ENCODE measurements around the gene CRYBA1. TPM values are rescaled to one million over a fixed set of nuclear protein-coding genes. Genes with fewer than 3 reads are reported as not detected.
"Not testable (repeated sequence)": the region's sequence is repeated elsewhere in the genome, so short reads cannot be mapped to it uniquely, and the experiment has no call there.

The CRYBA1 gene
- total RNA-seq, 2 donors from 2014 or later = not detected

GRCh38 chr17:29256735-29257466 is 10.2 kb downstream of the CRYBA1 start:
- 92 to 93% methylated on average over 6 to 8 of the region's 8 CpGs for WGBS, 2 experiments (ENCODE audit: insufficient coverage in 1 of 2, insufficient read length in 1 of 2)
- Mint-ChIP-seq H3K27me3 (ENCODE audit: insufficient read depth) (no peaks in the 10 kb centered on the region), H3K9me3 (no peaks in the 10 kb centered on the region), H3K27ac (peak overlapping the region; percentile 32), H3K36me3 (ENCODE audit: low read depth) (peaks cover 31% of the 10 kb centered on the region), H3K4me1 (peaks cover 23% of the 10 kb centered on the region), H3K4me3 (no peak overlapping the region)
- Histone ChIP-seq H3K36me3 (ENCODE audit: control insufficient read depth, insufficient read depth, low read length) (peaks cover 48% of the 10 kb centered on the region), H3K27me3 (ENCODE audit: control insufficient read depth, insufficient read depth, low read length, poor library complexity, severe bottlenecking) (no peaks in the 10 kb centered on the region), H3K9me3 (ENCODE audit: control insufficient read depth, low read length) (no peaks in the 10 kb centered on the region), H3K27ac (ENCODE audit: low read depth, low read length) (no peak overlapping the region), H3K9ac (ENCODE audit: extremely low read depth, low read length, poor library complexity, severe bottlenecking) (no peak overlapping the region), H3K4me1 (ENCODE audit: control insufficient read depth, insufficient read depth, low read length) (no peaks in the 10 kb centered on the region), H3K4me3 (ENCODE audit: low read length) (no peak overlapping the region)
- TF ChIP-seq CTCF (conservative IDR thresholded peaks at IDR 0.05) = no peak
- DNase-seq = no peak

- Mint-ChIP-seq H3K4me3 (no peak overlapping the region), H3K27ac (peak overlapping the region; percentile 32), H3K27me3 (ENCODE audit: insufficient read depth) (no peaks in the 10 kb centered on the region), H3K4me1 (peaks cover 23% of the 10 kb centered on the region), H3K9me3 (no peaks in the 10 kb centered on the region), H3K36me3 (ENCODE audit: low read depth) (peaks cover 35% of the 10 kb centered on the region)
- no peak for DNase-seq
- no peak for TF ChIP-seq CTCF (conservative IDR thresholded peaks at IDR 0.05)
- 90 to 100% methylated on average over 1 to 2 of the region's 3 CpGs for WGBS, 2 experiments (ENCODE audit: insufficient coverage in 1 of 2, insufficient read length in 1 of 2)
- Histone ChIP-seq H3K9ac (ENCODE audit: extremely low read depth, low read length, poor library complexity, severe bottlenecking) (no peak overlapping the region), H3K4me3 (ENCODE audit: low read length) (no peak overlapping the region), H3K4me1 (ENCODE audit: control insufficient read depth, insufficient read depth, low read length) (no peaks in the 10 kb centered on the region), H3K9me3 (ENCODE audit: control insufficient read depth, low read length) (no peaks in the 10 kb centered on the region), H3K27me3 (ENCODE audit: control insufficient read depth, insufficient read depth, low read length, poor library complexity, severe bottlenecking) (no peaks in the 10 kb centered on the region), H3K27ac (ENCODE audit: low read depth, low read length) (no peak overlapping the region), H3K36me3 (ENCODE audit: control insufficient read depth, insufficient read depth, low read length) (peaks cover 55% of the 10 kb centered on the region)
Measured at GRCh38 chr17:29257756-29258155, 11.1 kb downstream of the CRYBA1 start.

- Mint-ChIP-seq H3K9me3 (no peaks in the 10 kb centered on the region), H3K4me1 (peaks cover 10% of the 10 kb centered on the region), H3K4me3 (no peak overlapping the region), H3K36me3 (ENCODE audit: low read depth) (peaks cover 72% of the 10 kb centered on the region), H3K27ac (no peak overlapping the region), H3K27me3 (ENCODE audit: insufficient read depth) (no peaks in the 10 kb centered on the region)
- Histone ChIP-seq H3K9ac (ENCODE audit: extremely low read depth, low read length, poor library complexity, severe bottlenecking) (no peak overlapping the region), H3K27ac (ENCODE audit: low read depth, low read length) (no peak overlapping the region), H3K36me3 (ENCODE audit: control insufficient read depth, insufficient read depth, low read length) (peaks cover 90% of the 10 kb centered on the region), H3K4me1 (ENCODE audit: control insufficient read depth, insufficient read depth, low read length) (no peaks in the 10 kb centered on the region), H3K9me3 (ENCODE audit: control insufficient read depth, low read length) (no peaks in the 10 kb centered on the region), H3K4me3 (ENCODE audit: low read length) (no peak overlapping the region), H3K27me3 (ENCODE audit: control insufficient read depth, insufficient read depth, low read length, poor library complexity, severe bottlenecking) (no peaks in the 10 kb centered on the region)
- 95 to 100% methylated on average over 3 to 4 of the region's 5 CpGs for WGBS, 2 experiments (ENCODE audit: insufficient coverage in 1 of 2, insufficient read length in 1 of 2)
- no peak for TF ChIP-seq CTCF (conservative IDR thresholded peaks at IDR 0.05)
- no peak for DNase-seq
Measured at GRCh38 chr17:29263916-29264315, 17.3 kb downstream of the CRYBA1 start.

- not testable (repeated sequence) for H3K27ac ChIP-seq (ENCODE audit: low read depth, low read length); H3K9ac ChIP-seq (ENCODE audit: extremely low read depth, low read length, poor library complexity, severe bottlenecking); H3K9me3 ChIP-seq (ENCODE audit: control insufficient read depth, low read length); H3K27me3 Mint-ChIP-seq (ENCODE audit: insufficient read depth); H3K27ac Mint-ChIP-seq; H3K4me3 Mint-ChIP-seq; DNase-seq; H3K4me3 ChIP-seq (ENCODE audit: low read length); H3K4me1 ChIP-seq (ENCODE audit: control insufficient read depth, insufficient read depth, low read length); H3K27me3 ChIP-seq (ENCODE audit: control insufficient read depth, insufficient read depth, low read length, poor library complexity, severe bottlenecking); H3K9me3 Mint-ChIP-seq
- peaks cover 84% of the 10 kb centered on the region for H3K36me3 ChIP-seq (ENCODE audit: control insufficient read depth, insufficient read depth, low read length)
- 99 to 100% methylated on average over 3 to 6 of the region's 9 CpGs for WGBS, 2 experiments (ENCODE audit: insufficient coverage in 1 of 2, insufficient read length in 1 of 2)
- H3K36me3 Mint-ChIP-seq (ENCODE audit: low read depth) = peaks cover 76% of the 10 kb centered on the region
- H3K4me1 Mint-ChIP-seq = peaks cover 18% of the 10 kb centered on the region
Measured at GRCh38 chr17:29271980-29272379, 25.3 kb downstream of the CRYBA1 start.
